GM21367 (cell line): Measurements from ENCODE around the gene CCL11.

Experiments
- ATAC-seq: cut with Tn5 transposase; IDR thresholded peaks from one replicate; pipeline ENCODE4 v1.9.1; 2021; ENCODE audit not compliant: unreplicated experiment

Gene CCL11

GRCh38 chr17:34285286-34285792, at the start of gene CCL11:
TSS of gene CCL11 (plus strand) at chr17:34285742. CDS start at chr17:34285809, 67 bp downstream.
- no peak for ATAC-seq

GRCh38 chr17:34236281-34236892, 49.2 kb upstream of the CCL11 start:
- no peak for ATAC-seq

GRCh38 chr17:34237458-34237857, 48.1 kb upstream of the CCL11 start:
- ATAC-seq: no peak

- ATAC-seq: no peak
These were observed 44.5 kb upstream of the CCL11 start for GRCh38 chr17:34241062-34241461.

GRCh38 chr17:34242587-34243363, 42.8 kb upstream of the CCL11 start:
- no peak for ATAC-seq

- ATAC-seq: no peak
These were observed 41.9 kb upstream of the CCL11 start for GRCh38 chr17:34243364-34244320.

- ATAC-seq: no peak
These were observed 40.1 kb upstream of the CCL11 start for GRCh38 chr17:34245351-34245905.

- ATAC-seq: no peak
These were observed 39.1 kb upstream of the CCL11 start for GRCh38 chr17:34246446-34246845.

- ATAC-seq: no peak
These were observed 38.7 kb upstream of the CCL11 start for GRCh38 chr17:34246881-34247280.

- ATAC-seq: no peak
These were observed 37.0 kb upstream of the CCL11 start for GRCh38 chr17:34248511-34249024.

- no peak for ATAC-seq
These were observed 36.5 kb upstream of the CCL11 start for GRCh38 chr17:34249061-34249460.

- ATAC-seq: no peak
These were observed 36.1 kb upstream of the CCL11 start for GRCh38 chr17:34249478-34249877.

- ATAC-seq: no peak
These were observed 34.4 kb upstream of the CCL11 start for GRCh38 chr17:34251186-34251585.

GRCh38 chr17:34252095-34252443, 33.5 kb upstream of the CCL11 start:
- no peak for ATAC-seq

GRCh38 chr17:34252444-34253138, 33.0 kb upstream of the CCL11 start:
- ATAC-seq: no peak

- no peak for ATAC-seq
These were observed 32.4 kb upstream of the CCL11 start for GRCh38 chr17:34253139-34253525.

- ATAC-seq: no peak
These were observed 31.4 kb upstream of the CCL11 start for GRCh38 chr17:34254146-34254545.

GRCh38 chr17:34254651-34255380, 30.7 kb upstream of the CCL11 start, which contains the start of gene CCL2:
TSS of gene CCL2 (plus strand) at chr17:34255285. CDS start at chr17:34255350, 65 bp downstream.
- ATAC-seq: no peak

GRCh38 chr17:34255381-34255732, 30.2 kb upstream of the CCL11 start:
- ATAC-seq: no peak

- ATAC-seq: no peak
These were observed 29.7 kb upstream of the CCL11 start for GRCh38 chr17:34255841-34256240.
